ENCODE measurements around the gene KLHL2.
"Not testable (repeated sequence)": the region's sequence is repeated elsewhere in the genome, so short reads cannot be mapped to it uniquely, and the experiment has no call there.

Gene KLHL2

DNA sequence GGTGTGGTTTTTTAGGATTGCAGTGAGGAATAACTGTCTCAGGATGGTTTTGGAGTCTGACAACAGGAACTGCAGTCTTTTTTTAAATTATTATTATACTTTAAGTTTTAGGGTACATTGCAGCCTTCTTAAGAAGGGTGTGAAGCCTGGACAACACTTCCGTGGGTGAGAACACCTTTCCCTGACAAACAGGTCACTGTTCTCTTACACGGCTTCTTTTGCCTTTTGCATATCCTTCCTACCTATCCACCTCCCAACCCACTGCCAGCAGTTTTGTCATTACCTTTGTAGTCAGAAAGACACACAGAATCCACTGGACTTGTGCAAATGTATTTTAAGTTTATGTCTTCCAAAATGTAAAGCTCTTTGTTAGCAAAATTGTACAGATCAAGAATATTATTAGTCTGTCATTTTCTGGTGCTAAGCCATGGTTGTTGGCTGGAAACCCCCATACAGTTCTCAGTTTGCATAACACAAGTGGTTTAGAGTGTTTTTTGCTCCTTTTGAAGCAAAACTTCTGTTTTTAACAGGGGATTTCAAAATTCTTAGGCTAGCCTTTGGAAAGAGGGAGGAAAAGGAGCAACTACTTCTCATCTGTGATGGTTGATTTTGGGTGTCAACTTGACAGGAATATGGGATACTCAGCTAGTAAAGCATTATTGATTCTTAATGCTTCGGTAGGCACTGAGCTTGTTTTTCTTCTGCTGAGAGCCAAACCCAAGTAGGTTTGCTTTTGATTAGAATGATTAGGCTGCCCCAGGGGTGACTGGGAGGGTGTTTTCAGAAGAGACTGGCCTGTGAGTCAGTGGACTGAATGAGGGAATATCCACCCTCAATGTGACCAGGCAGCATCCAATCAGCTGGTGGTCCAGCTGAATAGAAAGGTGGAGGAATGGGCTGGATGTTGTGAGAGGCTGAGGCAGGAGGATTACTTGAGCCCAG is 29.4 kb upstream of the KLHL2 start:
- TF ChIP-seq, protein P1, sequence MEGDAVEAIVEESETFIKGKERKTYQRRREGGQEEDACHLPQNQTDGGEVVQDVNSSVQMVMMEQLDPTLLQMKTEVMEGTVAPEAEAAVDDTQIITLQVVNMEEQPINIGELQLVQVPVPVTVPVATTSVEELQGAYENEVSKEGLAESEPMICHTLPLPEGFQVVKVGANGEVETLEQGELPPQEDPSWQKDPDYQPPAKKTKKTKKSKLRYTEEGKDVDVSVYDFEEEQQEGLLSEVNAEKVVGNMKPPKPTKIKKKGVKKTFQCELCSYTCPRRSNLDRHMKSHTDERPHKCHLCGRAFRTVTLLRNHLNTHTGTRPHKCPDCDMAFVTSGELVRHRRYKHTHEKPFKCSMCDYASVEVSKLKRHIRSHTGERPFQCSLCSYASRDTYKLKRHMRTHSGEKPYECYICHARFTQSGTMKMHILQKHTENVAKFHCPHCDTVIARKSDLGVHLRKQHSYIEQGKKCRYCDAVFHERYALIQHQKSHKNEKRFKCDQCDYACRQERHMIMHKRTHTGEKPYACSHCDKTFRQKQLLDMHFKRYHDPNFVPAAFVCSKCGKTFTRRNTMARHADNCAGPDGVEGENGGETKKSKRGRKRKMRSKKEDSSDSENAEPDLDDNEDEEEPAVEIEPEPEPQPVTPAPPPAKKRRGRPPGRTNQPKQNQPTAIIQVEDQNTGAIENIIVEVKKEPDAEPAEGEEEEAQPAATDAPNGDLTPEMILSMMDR (IDR thresholded peaks at IDR 0.05; ENCODE audit: low read depth, low read length): no peak

DNA sequence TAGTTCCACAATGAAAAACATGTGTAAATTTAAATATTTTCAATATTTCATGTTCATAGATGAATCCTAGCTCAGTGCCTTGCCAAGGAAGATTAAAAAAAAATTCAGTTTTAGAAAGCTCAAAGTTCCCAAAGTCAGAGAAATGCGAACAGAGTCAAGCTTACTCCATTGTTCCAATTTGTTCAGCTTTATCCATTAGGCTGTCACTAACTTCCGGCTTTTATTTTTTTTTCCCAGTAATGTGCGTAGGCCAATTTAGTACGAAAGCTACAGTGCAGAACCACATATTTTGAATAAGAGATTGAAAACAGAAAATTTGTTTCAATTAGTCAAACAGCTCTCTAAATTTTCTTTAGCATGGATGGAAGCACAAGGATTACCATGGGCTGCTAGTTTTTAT is 23.1 kb upstream of the KLHL2 start:
- H3K4me3 ChIP-seq (ENCODE audit: low read depth, low read length): no peak overlapping the region
- TF ChIP-seq, protein P1 (IDR thresholded peaks at IDR 0.05; ENCODE audit: low read depth, low read length): no peak

More for the DNA sequence above, 29.4 kb upstream of the KLHL2 start:
- no peak overlapping the region for H3K4me3 ChIP-seq (ENCODE audit: low read depth, low read length)

DNA sequence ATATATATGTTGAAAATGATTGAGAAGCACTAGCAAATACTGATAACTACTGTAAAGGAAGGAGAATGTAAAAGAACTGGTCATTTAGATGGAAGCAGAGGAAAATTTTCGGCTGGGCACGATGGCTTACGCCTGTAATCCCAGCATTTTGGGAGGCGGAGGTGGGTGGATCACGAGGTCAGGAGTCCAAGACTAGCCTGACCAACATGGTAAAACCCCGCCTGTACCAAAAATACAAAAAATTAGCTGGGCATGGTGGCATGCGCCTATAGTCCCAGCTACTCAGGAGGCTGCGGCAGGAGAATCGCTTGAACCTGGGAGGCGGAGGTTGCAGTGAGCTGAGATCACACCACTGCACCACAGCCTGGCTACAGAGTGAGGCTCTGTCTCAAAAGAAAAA is 22.4 kb upstream of the KLHL2 start:
- H3K4me3 ChIP-seq (ENCODE audit: low read depth, low read length): not testable (repeated sequence)

DNA sequence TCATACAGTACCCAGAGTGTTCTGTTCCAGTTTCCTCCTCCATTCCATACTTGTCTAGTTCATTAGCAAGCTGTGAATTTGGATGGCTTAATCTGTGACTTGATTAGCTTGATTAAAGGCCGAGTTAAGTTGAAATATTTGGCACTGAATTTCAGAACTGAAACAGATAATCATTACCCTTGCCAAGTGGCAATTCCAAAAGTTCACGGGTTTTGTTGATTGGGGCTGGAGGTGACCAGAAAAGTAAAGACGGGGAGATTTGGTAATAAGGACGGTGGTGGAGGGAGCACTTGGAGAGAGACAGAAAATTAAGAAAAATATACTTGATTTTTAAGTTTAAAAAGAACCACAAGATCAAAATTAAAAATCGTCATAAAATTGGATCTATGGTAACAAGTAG is 21.9 kb upstream of the KLHL2 start:
- H3K4me3 ChIP-seq (ENCODE audit: low read depth, low read length): no peak overlapping the region
- TF ChIP-seq, protein P1 (IDR thresholded peaks at IDR 0.05; ENCODE audit: low read depth, low read length): no peak

DNA sequence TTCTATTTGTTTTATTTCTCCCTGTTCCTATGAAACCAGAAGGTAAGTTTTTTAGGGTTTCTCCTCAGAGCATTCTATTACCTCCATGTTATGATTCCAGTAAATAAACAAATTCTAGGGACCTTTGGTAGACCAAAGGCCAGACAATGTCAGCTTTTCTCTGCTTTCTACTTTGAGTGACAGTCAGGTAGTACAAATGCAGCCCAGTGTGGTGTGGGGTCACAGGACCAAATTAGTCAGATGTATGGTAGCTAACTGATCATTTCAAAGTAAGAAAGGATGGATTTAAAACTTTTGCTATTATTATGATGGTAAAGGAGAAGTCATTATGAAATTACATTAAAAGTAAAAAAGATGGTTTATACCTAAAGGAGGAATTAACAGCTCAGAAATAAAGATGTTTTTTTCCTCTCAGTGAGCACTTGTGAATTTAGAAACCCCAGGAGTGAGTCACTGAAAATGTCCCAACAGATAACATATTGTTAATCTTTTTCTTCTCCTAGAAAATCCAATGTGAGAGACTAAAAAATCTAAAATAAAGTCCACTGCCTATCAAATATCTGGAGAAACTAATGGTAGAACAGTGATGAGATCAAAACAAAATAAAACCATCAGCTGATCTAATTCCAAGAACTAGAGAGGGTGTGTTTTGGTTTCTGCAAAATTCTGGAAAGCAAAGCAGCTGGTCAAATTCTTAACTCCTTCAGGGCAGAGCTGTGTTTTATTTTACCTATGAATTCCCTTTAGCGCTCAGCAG is 16.6 kb upstream of the KLHL2 start:
- TF ChIP-seq, protein P1 (IDR thresholded peaks at IDR 0.05; ENCODE audit: low read depth, low read length): no peak
- no peak overlapping the region for H3K4me3 ChIP-seq (ENCODE audit: low read depth, low read length)

DNA sequence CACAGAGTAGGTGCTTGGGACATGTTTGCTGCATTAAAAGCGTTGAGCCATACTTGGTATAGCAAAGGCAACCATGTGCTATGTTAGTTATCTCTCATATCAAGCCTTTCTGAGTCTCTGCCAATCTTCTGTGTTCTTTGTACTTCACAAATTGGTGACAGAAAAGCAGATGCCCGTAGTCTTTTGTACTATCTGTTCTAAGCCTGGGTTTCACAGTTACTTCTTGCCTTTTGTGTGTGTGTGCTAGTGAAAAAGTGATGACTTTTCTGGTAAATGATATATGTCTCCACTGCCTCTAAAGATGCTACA is 16.1 kb upstream of the KLHL2 start:
- no peak overlapping the region for H3K4me3 ChIP-seq (ENCODE audit: low read depth, low read length)
- TF ChIP-seq, protein P1 (IDR thresholded peaks at IDR 0.05; ENCODE audit: low read depth, low read length): no peak

DNA sequence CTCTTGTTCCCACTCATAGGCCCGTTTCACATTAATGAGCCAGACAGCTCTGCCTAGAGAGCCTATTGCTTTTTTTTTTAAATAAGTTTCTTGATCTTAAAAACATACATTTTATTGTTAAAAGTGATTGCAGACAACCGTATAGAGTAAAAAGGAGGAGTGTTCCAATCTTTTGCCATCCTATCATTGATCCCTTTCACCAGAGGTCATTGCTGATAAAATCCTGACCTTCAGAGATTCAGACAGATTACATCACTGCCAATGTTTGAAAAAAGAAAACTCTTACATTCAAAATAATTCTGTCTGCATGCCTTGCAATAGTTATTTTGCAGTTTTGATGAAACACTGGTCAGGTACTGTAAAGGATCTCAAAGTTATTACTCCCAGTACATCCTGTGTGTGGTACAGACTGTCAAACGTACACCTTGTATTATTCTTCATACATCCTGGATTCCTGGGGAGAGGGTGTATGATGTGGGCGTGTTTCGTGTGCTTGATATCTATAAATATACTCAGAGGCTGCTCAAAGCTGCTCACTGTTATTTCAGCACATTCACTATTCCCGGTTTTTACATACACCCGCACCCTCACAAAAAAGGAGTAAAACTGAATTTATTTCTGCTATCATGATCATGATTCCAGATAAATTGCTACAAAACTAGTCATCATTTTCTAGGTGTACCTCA is 15.4 kb upstream of the KLHL2 start:
- TF ChIP-seq, protein P1 (IDR thresholded peaks at IDR 0.05; ENCODE audit: low read depth, low read length): no peak
- no peak overlapping the region for H3K4me3 ChIP-seq (ENCODE audit: low read depth, low read length)
